ENCODE results near the gene AGBL2.
"Not testable (repeated sequence)": the region's sequence is repeated elsewhere in the genome, so short reads cannot be mapped to it uniquely, and the experiment has no call there.

The AGBL2 gene

DNA sequence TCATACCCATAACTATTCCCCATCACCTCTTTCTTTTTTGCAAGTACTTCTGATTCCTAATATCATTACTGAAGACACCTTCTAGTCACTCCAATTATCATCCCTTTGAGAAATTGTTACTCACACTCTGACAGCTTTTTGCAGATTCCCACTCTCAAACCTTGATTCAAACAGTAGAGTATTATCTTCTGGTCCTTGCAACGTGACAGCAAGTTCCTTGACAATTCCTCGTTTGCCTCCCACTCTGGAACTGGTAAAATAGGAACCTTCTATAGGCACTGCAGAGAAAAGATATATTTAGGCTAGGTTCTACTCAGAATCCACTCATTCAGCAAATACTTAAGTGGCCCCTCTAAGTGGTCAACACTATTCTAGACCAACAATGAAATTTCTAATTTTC lies 23.2 kb downstream of the AGBL2 start:
- ChIA-PET CTCF (no interaction called here), POLR2A (no interaction called here)

DNA sequence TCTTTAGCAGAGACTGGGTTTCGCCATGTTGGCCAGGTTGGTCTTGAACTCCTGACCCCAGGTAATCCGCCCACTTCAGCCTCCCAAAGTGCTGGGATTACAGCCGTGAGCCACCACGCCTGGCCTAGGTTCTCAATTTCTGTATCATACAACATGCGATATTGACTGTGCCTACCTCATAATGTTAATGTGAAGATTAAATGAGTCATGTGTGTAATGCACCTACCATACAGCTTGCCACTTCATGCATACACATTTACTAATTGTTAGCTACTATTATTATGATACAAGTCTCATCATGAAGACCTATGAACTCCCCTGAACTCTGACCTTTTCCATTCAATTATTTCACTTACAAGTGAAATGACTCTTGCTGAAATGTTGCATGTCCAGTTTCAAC lies 25.7 kb downstream of the AGBL2 start:
- TF ChIP-seq, protein P1, sequence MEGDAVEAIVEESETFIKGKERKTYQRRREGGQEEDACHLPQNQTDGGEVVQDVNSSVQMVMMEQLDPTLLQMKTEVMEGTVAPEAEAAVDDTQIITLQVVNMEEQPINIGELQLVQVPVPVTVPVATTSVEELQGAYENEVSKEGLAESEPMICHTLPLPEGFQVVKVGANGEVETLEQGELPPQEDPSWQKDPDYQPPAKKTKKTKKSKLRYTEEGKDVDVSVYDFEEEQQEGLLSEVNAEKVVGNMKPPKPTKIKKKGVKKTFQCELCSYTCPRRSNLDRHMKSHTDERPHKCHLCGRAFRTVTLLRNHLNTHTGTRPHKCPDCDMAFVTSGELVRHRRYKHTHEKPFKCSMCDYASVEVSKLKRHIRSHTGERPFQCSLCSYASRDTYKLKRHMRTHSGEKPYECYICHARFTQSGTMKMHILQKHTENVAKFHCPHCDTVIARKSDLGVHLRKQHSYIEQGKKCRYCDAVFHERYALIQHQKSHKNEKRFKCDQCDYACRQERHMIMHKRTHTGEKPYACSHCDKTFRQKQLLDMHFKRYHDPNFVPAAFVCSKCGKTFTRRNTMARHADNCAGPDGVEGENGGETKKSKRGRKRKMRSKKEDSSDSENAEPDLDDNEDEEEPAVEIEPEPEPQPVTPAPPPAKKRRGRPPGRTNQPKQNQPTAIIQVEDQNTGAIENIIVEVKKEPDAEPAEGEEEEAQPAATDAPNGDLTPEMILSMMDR (IDR thresholded peaks at IDR 0.05; ENCODE audit: control extremely low read depth, extremely low read depth, low read depth, missing control alignments): no peak
- POLR2A ChIA-PET: no interaction called here
- no peak for DNase-seq (ENCODE audit: extremely low spot score)
- CTCF ChIA-PET: interaction anchor here (1.2 kb wide), 1 partner anchor 14 kb away, joined by 3 read pairs; no protein-coding TSS in a partner anchor

More for the DNA sequence above, 23.2 kb downstream of the AGBL2 start:
- TF ChIP-seq, protein P1 (IDR thresholded peaks at IDR 0.05; ENCODE audit: control extremely low read depth, extremely low read depth, low read depth, missing control alignments): no peak
- no peak for DNase-seq (ENCODE audit: extremely low spot score)

DNA sequence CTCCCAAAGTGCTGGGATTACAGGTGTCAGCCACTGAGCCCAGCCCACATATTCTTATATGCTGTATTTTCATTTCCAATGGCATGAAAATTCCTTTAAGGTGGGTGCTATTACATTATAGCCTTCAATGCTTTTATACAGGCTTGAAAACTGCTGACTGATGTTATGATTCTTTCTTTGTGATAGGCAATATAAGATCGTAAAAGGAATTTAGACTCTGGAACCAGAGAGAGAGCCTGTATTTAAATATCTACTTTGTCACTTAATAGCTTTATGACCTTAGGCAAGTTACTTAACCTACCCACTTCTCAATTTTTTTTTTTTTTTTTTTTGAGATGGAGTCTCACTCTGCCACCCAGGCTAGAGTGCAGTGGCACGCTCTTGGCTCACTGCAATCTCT lies 26.2 kb downstream of the AGBL2 start:
- ChIA-PET POLR2A (no interaction called here), CTCF (interaction anchor here (1.2 kb wide), 1 partner anchor 14 kb away, joined by 3 read pairs; no protein-coding TSS in a partner anchor)
- TF ChIP-seq, protein P1 (IDR thresholded peaks at IDR 0.05; ENCODE audit: control extremely low read depth, extremely low read depth, low read depth, missing control alignments): no peak
- DNase-seq (ENCODE audit: extremely low spot score): no peak

DNA sequence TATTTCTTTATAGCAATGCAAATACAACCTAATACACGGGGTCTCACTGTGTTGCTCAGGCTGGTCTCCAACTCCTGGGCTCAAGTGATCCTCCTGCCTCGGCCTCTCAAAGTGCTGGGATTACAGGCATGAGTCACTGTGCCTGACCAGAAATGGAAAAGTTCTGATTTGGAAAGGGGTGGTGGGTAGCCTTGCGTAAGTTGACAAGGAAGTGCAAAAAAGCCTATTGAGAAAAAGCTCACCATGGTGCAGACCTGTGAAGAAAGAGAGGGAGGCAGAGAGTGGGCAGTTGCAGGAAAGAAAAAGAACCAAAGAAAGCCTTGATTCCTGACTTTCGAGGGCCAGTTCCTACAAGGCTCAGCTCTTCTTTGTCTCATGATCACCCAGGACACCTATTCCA lies 27.1 kb downstream of the AGBL2 start:
- TF ChIP-seq, protein P1 (IDR thresholded peaks at IDR 0.05; ENCODE audit: control extremely low read depth, extremely low read depth, low read depth, missing control alignments): no peak
- CTCF ChIA-PET: no interaction called here
- DNase-seq (ENCODE audit: extremely low spot score): no peak
- POLR2A ChIA-PET: no interaction called here

DNA sequence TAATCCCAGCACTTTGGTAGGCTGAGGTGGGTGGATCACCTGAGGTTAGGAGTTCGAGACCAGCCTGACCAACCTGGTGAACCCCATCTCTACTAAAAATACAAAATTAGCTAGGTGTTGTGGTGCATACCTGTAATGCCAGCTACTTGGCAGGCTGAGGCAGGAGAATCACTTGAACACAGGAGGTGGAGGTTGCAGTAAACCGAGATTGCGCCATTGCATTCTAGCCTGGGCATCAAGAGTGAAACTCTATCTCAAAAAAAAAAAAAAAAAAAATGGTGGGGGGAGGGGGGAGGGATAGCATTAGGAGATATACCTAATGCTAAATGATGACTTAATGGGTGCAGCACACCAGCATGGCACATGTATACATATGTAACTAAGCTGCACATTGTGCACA lies 28.5 kb downstream of the AGBL2 start:
- CTCF ChIA-PET: not testable (repeated sequence)
- POLR2A ChIA-PET: interaction anchor here (0.7 kb wide), 1 partner anchor 344 kb away, joined by 11 read pairs; no protein-coding TSS in a partner anchor

DNA sequence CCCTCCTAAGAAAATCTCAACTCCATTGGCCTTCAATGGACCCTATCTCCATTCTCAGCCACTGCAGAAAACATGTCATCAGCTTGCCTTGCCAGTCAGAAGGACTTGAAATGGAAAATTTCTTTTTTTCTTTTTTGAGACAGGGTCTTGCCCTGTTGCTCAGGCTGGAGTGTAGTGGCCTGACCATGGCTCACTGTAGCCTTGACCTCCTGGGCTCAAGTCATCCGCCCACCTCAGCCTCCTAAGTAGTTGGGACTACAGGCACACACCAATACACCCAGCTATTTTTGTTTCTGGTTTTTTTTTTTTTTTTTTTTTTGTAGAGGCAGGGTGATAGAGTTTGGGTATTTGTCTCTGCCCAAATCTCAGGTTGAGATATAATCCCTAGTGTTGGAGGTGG lies 29.0 kb downstream of the AGBL2 start:
- ChIA-PET CTCF (no interaction called here), POLR2A (interaction anchor here (0.7 kb wide), 1 partner anchor 343 kb away, joined by 11 read pairs; no protein-coding TSS in a partner anchor)
- TF ChIP-seq, protein P1 (IDR thresholded peaks at IDR 0.05; ENCODE audit: control extremely low read depth, extremely low read depth, low read depth, missing control alignments): no peak
- DNase-seq (ENCODE audit: extremely low spot score): no peak

More for the DNA sequence above, 28.5 kb downstream of the AGBL2 start:
- not testable (repeated sequence) for DNase-seq (ENCODE audit: extremely low spot score)

DNA sequence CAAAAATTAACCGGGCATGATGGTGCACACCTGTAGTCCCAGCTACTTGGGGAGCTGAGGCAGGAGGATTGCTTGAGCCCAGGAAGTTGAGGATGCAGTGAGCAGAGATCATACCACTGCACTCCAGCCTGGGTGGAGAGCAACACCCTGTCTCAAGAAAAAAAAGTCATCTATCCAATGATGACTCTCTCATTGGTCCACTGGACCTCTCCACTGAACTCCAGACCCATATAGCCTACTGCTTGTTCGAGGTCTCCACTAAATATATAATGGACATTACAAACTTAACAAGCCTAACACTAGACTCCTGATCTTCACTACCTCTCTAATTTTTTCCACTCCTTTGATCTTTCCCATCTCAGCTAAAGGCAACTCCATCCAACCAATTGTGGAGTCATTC lies 39.3 kb downstream of the AGBL2 start:
- no peak for DNase-seq (ENCODE audit: extremely low spot score)
- ChIA-PET CTCF (no interaction called here), POLR2A (interaction anchor here (0.6 kb wide), 1 partner anchor 20 kb away, joined by 3 read pairs; no protein-coding TSS in a partner anchor)
- TF ChIP-seq, protein P1 (IDR thresholded peaks at IDR 0.05; ENCODE audit: control extremely low read depth, extremely low read depth, low read depth, missing control alignments): no peak

All from GM10248 (cell line).